GM18868 (cell line): Measurements from ENCODE around the gene GSTM5.
A peak's percentile ranks its signal among the peaks of the same experiment; 100 is the strongest.
"Not testable (repeated sequence)": the region's sequence is repeated elsewhere in the genome, so short reads cannot be mapped to it uniquely, and the experiment has no call there.

Source experiments
- ATAC-seq: cut with Tn5 transposase; IDR thresholded peaks from one replicate; pipeline ENCODE4 v1.9.1; 2021; ENCODE audit warnings: mild to moderate bottlenecking, moderate library complexity; ENCODE audit not compliant: unreplicated experiment

Gene GSTM5

GRCh38 chr1:109726007-109726406 lies 14.0 kb downstream of the GSTM5 start:
- ATAC-seq, result no peak

- ATAC-seq, result no peak
These were observed 14.8 kb downstream of the GSTM5 start for GRCh38 chr1:109726728-109727373.

- ATAC-seq, result no peak
These were observed 16.8 kb downstream of the GSTM5 start for GRCh38 chr1:109728870-109729269.

GRCh38 chr1:109730666-109731065 lies 18.6 kb downstream of the GSTM5 start:
- no peak for ATAC-seq

GRCh38 chr1:109732390-109732881 lies 20.4 kb downstream of the GSTM5 start:
- ATAC-seq, result no peak

GRCh38 chr1:109733236-109733870 lies 21.3 kb downstream of the GSTM5 start:
- no peak for ATAC-seq

- ATAC-seq, result peak; percentile 93
These were observed 27.9 kb downstream of the GSTM5 start for GRCh38 chr1:109739738-109740614.

GRCh38 chr1:109740615-109741373 lies 28.7 kb downstream of the GSTM5 start, which contains the start of gene GSTM3:
TSS of gene GSTM3 (minus strand) at chr1:109741038. CDS start at chr1:109740287, 751 bp downstream.
- ATAC-seq, result no peak

- not testable (repeated sequence) for ATAC-seq
These were observed 36.3 kb downstream of the GSTM5 start for GRCh38 chr1:109748311-109748710.

GRCh38 chr1:109749221-109749620 lies 37.2 kb downstream of the GSTM5 start:
- no peak for ATAC-seq

GRCh38 chr1:109750241-109750882 lies 38.3 kb downstream of the GSTM5 start:
- ATAC-seq, result no peak

GRCh38 chr1:109750920-109751319 lies 38.9 kb downstream of the GSTM5 start:
- ATAC-seq, result no peak

- ATAC-seq, result no peak
These were observed 39.6 kb downstream of the GSTM5 start for GRCh38 chr1:109751531-109752260.

- ATAC-seq, result no peak
These were observed 42.7 kb downstream of the GSTM5 start for GRCh38 chr1:109754738-109755137.

GRCh38 chr1:109756325-109756724 lies 44.3 kb downstream of the GSTM5 start:
- ATAC-seq, result not testable (repeated sequence)

GRCh38 chr1:109756848-109757521 lies 44.9 kb downstream of the GSTM5 start:
- ATAC-seq, result no peak

- no peak for ATAC-seq
These were observed 46.1 kb downstream of the GSTM5 start for GRCh38 chr1:109757936-109758786.
